VCaP (cell line): ENCODE results near the gene NCAPG.

ENCODE experiments used
- H3K27ac ChIP-seq: fragments of 450-650 bp; 2 replicates; pipeline ENCODE4 v1.5.1; 2017
- CTCF ChIP-seq: fragments of 450-650 bp; conservative IDR thresholded peaks from 2 replicates; pipeline ENCODE4 v1.5.1; 2017; ENCODE audit warnings: mild to moderate bottlenecking, moderate library complexity

The NCAPG gene

DNA sequence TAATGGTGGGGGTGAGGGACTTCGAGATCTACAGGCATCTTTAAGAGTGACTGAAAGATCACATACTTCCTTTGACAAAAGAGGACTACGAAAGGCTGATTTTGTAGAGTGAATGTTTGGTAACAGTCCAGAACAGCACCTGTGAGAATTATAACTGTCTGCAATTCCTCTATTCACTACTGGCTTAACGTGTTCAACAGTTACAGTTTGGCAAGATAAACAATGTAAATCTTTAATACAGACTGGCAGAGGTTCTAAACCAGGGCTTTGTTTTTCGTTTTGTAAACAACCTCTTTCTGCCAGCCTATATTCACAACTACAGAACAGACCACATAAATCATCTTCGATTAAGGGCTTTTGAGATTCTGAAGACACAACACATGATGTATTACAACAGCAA, 66.9 kb downstream of the NCAPG start:
- no peak overlapping the region for H3K27ac ChIP-seq
- TF ChIP-seq CTCF = no peak

- no peak overlapping the region for H3K27ac ChIP-seq
- no peak for TF ChIP-seq CTCF
Measured at GRCh38 chr4:17884063-17884462, 73.3 kb downstream of the NCAPG start.

DNA sequence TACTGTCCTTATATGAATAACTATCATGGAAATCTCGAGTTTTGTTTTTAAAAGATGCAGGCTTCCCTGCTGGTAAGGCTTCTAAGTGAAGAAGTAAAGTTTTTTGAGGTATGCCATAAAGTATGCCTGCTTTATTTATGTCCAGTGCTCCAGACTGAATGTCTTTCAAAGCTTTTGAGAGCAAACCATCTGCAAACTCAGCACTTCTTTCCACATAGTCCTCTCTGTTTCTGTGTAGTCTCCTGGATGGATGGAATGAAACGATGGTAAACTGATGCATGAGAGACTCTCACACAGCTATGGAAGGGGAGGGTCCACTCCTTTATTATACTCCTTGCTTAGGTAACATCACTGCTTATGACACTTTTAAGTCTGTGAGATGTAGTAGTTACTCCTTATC, 73.7 kb downstream of the NCAPG start:
- TF ChIP-seq CTCF = no peak

DNA sequence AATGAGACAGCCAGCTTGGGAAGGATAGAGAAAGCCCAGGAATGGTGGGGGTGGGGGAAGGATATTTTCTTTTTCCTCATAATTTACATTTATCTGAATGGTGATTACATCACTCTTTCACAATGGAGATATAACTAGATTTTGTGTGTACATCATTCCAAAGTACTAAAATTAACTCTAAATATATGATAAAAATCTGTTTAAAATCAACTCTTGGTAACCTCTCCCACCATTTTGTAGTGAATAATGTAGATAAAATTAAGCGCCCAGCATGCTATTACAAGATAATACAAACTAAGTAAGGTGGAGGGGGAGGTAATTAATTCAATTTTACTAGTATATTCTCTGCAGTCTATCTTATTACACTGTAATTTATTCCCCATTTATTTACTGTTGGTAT, 78.9 kb downstream of the NCAPG start:
- H3K27ac ChIP-seq = no peak overlapping the region
- no peak for TF ChIP-seq CTCF

More for the DNA sequence above, 73.7 kb downstream of the NCAPG start:
- H3K27ac ChIP-seq = no peak overlapping the region

DNA sequence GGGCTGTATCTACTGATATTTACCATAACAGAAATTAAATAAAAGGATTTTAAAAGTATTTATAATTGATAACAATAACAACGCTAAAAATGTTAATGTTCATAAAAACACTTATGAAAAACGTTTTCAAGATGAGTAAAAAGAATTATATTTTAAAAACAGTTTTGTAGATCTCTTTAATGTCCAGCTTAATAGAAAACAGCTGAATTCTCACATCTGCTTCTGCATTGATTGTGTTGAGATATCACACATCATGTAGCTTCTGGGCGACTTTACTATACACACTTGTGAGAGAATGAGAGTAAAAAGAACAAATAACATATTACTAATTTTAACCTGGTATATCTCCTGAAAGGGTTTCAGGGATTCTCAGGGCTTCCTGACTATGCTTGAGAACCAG, 83.6 kb downstream of the NCAPG start:
- H3K27ac ChIP-seq = no peak overlapping the region
- no peak for TF ChIP-seq CTCF
